ENCODE results near the gene PAM.

DNA sequence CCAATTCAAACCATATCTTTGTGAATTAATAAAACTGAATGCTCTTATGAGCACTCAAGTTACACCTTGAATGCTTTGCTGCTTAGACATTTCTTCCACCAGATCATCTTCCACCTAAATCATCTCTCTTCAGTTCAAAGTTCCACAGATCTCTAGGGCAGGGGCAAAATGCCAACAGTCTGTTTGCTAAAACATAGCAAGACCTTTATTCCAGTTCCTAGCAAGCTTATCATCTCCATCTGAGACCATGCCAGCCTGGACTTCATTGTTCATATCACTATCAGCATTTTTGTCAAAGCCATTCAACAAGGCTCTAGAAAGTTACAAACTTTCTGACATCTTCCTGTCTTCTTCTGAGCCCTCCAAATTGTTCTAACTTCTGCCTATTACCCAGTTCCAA is 245.0 kb downstream of the PAM start:
- TF ChIP-seq GATA2 (IDR thresholded peaks at IDR 0.05; ENCODE audit: low read depth, low read length) (no peak), GATA3 (IDR thresholded peaks at IDR 0.05; ENCODE audit: low read depth, low read length) (no peak)
